NCI-H460 (cell line): Measurements from ENCODE around the gene GTF2F2. TPM values are rescaled to one million over a fixed set of nuclear protein-coding genes. Genes with fewer than 3 reads are reported as not detected.

Experiments
- DNase-seq: peaks from one replicate; pipeline ENCODE4 v3.0.0-alpha.2; 2016; ENCODE audit warnings: low read depth; ENCODE audit errors: extremely low read depth
- polyA plus RNA-seq: library from polyadenylated mRNA; depleted of rRNA; stranded (reverse); fragments of >200 nt; gene quantifications from 2 replicates; pipeline ENCODE4 v1.2.3, GENCODE V29; 2014; cell fraction: nucleus; rRNA removed
- total RNA-seq: library from RNA; depleted of rRNA; stranded (reverse); fragments of >200 nt; shearing (Covaris generic); gene quantifications from 2 replicates; pipeline ENCODE4 v1.2.3, GENCODE V29; 2014; rRNA removed

Gene GTF2F2, protein sequence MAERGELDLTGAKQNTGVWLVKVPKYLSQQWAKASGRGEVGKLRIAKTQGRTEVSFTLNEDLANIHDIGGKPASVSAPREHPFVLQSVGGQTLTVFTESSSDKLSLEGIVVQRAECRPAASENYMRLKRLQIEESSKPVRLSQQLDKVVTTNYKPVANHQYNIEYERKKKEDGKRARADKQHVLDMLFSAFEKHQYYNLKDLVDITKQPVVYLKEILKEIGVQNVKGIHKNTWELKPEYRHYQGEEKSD
- 29.9 and 33.9 TPM in 2 replicates for total RNA-seq
- 21.1 and 23.3 TPM in 2 replicates for polyA plus RNA-seq

GRCh38 chr13:45119991-45120864 lies at the start of gene GTF2F2:
TSS of gene GTF2F2 (plus strand) at chr13:45120510. CDS start at chr13:45120656, 146 bp downstream.
- DNase-seq: peak; percentile 64

DNA sequence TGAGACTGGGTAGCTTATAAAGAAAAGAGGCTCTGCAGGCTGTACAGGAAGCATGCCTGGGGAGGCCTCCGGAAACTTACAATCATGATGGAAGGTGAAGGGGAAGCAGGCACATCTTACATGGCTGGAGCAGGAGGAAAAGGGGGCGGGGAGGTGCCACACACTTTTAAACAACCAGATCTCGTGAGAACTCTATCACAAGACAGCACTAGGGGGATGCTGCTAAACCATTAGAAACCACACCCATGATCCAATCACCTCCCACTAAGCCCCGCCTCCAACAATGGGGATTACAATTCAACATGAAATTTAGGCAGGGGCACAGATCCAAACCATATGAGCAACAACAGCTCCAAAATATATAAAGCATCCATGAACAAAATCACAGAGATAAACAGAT lies 46.5 kb upstream of the GTF2F2 start:
- DNase-seq: no peak

DNA sequence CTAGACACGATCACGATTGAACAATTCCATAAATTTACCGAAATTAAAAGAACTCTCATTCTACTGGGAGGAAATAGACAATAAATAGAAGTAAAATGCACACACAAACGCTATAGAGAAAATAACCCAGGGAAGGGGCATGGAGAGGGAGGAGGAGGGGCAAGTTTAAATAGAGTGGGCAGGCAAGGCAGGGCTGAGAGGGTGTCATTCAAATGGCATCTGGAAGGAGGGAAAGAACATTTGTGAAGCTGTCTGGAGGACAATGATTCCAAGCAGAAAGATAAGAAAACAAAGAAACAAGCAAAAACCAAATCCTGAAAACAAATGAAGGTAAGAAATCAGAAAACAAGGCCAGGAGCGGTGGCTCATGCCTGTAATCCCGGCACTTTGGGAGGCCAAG lies 45.6 kb upstream of the GTF2F2 start:
- no peak for DNase-seq

DNA sequence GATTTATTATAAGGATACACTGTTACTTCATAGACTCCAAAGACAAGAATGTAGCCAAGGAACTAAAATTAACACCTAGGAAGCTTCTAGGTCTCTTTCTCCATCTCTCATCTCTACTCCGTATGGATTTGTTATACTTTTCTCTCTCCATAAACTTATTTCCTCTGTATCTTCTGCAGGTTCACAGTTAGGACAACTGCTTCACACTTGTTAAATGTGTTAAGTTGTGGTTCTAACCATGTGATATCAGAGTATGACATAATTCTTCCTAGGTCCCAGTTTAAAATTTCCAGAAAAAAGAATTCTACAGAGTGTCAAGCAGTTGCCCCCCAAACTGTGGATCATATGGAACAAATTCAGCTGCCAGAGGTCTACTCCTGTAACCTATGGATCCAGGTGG lies 42.3 kb upstream of the GTF2F2 start:
- no peak for DNase-seq

DNA sequence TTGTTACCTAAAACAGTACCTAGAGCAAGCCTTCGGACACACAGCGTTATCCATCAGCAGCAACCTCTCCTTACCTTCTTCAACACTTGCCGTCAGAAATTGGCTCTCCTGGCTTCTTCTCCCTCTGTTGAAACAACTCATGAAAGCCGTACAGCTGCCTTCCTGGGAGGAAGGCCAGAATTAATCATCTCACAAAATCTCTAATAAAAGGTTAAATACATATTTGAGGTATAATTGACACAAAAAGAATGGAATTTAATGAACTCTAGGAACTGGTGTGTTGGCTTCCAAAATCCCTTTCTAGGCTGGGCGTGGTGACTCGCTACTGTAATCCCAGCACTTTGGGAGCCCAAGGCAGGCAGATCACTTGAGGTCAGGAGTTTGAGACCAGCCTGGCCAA lies 37.3 kb upstream of the GTF2F2 start:
- no peak for DNase-seq

- no peak for DNase-seq
Measured at GRCh38 chr13:45084515-45084914, 35.8 kb upstream of the GTF2F2 start.

DNA sequence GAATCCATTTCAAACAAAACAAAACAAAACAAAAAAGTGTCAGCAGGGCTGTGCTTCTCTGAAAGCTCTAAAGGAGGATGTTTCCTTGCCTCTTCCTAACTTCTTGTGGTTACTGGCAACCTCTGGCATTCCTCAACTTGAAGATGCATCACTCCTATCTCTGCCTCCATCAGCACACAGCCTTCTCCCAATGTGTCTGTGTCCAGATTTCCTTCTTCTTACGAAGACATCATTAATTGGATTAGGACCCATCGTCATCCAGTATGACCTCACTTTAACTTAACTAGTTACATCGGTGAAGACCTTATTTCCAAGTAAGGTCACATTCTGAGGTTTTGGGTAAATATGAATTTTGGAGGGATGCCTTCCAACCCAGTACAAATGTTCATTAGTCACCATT lies 33.8 kb upstream of the GTF2F2 start:
- DNase-seq: no peak

DNA sequence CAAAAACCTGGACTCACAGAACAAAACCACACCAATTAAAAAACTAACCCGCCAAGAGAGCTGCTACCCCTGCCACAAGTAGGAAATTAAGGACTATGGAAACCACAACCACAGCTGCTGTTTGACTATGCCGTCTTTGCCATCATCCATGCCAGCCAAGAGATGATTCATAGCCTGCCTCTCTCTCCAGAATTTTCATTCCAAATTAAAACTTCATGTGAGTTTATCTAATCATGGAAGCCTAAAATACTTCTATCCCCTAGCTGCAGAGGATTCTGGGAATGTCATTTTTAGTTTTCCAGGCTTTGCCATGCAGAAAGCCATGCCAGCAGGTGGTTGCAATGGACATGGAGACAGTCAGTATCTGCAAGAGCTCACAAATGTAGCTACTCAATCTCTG lies 27.6 kb upstream of the GTF2F2 start:
- no peak for DNase-seq

DNA sequence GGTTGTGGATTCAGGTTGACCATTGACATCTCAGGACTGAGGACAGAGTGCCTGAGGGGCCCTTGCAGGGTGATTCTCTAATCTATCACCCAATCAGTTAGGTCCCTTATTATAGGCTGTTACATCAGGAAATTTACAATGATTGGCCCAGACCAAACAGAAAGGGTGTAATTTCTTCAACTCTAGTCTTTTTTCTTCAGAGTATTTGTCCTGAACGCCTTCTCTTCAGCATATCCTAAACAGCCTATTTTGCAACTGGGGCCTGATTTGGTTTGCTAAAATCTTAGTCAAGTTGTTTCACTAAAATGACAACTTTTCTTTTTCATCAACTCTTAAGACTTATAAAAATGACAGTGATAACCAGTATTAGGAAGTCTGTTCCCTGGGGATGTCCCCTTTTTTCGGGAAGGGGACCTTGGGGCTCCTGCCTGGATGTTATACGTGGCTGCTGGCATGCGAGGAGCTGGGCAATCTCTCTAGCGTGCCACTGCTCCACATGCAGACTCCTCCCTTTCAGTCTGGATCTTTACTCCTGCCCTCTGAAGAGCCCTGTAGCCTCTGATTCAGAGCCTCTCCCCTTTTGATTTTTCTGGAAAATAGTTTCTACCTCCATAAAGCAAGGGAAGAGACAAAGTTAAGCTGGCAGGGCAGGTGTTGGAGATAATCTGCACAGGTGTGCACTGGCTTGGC lies 19.6 kb upstream of the GTF2F2 start:
- no peak for DNase-seq

GRCh38 chr13:45101327-45102018 lies 18.8 kb upstream of the GTF2F2 start:
- no peak for DNase-seq

DNA sequence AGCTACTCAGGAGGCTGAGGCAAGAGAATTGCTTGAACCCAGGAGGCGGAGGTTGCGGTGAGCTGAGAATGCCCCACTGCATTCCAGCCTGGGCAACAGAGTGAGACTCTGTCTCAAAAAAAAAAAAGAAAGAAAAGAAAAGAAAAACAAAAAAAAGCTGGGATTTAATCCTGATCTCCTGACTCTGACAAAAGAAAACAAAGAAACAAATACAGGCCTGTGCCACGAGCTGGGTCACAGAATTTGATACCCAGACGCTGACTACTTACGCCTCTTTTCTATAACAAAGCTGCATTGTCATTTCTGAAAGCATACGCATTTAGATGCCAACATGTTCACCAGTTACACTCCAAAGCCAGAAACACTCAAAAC lies 18.2 kb upstream of the GTF2F2 start:
- DNase-seq: no peak

- no peak for DNase-seq
Measured at GRCh38 chr13:45103449-45103848, 16.9 kb upstream of the GTF2F2 start.

GRCh38 chr13:45104261-45104660 lies 16.0 kb upstream of the GTF2F2 start:
- no peak for DNase-seq

DNA sequence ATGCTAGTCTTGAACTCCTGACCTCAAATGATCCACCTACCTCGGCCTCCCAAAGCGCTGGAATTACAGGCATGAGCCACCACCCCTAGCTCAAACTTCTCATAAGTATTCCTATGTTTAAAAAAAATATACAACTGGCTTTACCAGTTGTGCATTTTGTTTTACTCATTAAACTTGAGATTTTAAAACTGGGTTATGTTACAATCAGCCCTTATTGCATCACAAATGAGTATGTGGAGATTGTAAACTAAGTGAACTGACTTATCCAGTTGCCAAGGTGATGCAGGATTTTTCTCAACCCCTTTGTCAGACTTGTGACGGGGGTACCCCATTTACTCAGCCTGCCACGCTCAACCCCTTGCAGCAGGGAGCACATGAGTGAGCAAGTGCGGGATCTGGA lies 14.4 kb upstream of the GTF2F2 start:
- no peak for DNase-seq

- no peak for DNase-seq
Measured at GRCh38 chr13:45107539-45107938, 12.8 kb upstream of the GTF2F2 start.

GRCh38 chr13:45108716-45109101 lies 11.6 kb upstream of the GTF2F2 start:
- DNase-seq: no peak

DNA sequence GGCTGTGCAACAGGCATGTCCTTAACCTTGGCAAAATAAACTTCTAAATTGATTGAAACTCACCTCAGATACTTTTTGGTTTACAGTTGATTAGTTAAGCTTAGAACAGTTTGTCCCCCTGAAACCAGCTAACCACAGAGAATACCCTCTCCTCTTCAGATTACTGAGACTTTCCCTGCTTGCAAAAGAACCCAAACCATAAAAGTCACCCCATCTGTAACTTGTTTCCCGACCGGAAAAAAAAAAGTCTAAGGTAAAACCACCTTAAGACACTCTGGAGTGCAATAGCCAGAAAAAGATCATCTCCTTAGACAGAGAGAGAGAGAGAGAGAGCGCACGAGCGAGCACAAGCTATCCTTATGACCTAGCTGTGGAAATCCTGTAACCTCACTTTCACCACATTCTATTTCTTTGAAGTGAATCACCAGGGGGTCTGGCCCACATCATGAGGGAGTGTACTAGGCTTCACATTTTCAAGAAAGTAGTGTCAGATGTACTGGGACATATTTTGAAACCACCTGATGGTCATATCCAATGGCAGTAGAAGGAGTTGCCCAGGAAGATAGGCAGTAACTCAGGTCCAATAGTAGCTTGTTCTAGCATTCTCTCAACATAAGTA lies 11.1 kb upstream of the GTF2F2 start:
- DNase-seq: no peak

DNA sequence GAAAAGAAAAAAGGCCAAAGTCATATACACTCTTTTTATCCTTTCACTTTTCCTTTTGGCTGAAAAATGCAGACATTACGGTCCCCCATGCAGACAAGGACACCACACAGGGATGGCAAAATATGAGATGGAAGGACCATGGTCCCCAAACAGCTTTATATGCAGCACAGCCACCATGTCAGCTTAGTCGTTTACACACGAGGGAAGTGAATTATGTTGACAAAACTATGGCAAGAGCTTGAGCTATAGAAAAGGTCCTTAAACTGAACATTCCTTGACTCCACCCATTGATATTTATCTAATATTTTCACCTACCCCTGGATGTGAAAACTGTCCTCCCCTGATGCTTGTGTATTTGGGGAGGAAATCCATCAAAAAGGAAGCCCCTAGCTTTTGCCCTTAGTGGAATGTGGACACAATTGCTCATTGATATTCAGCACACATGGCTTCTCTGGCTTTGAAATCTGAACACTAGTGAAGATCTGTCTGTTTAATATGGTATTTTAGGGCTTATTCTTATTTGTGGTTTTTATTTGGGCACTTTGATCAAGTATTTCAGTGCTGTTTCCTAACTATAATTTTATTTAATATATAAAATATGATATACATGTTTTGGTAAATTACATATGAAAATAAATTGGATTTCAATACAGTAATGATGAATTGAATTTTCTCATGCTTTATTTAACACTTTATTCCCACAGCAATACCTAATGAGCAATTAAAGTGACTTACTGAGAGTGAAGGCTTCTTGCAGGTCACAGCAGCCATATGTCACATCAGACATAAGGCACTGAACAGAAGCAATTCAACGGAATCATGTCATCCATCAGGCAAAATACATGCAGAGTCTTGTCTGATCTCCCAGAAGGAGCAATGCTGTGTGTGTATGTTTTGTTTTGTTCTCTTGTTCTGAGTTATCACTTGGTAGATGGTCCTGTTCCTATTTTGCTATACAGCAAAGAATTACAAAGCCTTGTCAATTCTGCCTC lies 6.8 kb upstream of the GTF2F2 start:
- DNase-seq: no peak

DNA sequence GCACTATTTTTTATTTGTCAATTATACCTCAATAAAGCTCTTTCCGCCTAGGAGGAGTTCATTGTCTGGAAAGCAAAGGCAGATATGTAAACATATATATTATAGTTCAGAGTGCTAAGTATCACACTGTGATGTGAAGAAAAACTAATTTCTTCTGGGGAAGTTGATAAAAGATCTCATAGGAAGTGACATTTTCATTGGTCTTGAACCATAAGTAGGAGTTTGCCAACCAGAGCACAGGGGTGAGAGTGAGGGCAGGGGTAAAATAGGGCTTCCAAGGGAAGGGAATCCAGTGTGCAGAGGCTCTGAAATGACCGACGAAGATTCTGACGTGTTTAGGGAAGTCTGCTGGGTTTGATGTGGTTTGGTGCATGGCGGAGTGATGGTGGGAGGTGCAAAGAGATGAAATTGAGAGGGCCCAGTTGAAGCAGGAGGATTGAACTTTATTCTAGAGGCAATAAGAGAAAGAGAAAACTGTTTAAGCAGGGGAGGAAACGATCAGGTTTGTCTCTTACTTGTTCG lies 780 bp upstream of the GTF2F2 start:
- DNase-seq: no peak
